ENCODE results near the gene TENT4B. TPM values are rescaled to one million over a fixed set of nuclear protein-coding genes. Genes with fewer than 3 reads are reported as not detected.
"Not testable (repeated sequence)": the region's sequence is repeated elsewhere in the genome, so short reads cannot be mapped to it uniquely, and the experiment has no call there.

The TENT4B gene
- total RNA-seq, 2 donors from 2014 or later: 15.0 to 15.9 TPM

GRCh38 chr16:50234771-50235556 lies 81.9 kb downstream of the TENT4B start:
- no peak for TF ChIP-seq CTCF (IDR thresholded peaks at IDR 0.05)
- no peak for DNase-seq (ENCODE audit: low spot score)
- Histone ChIP-seq H3K4me3 (no peak overlapping the region), H3K27me3 (replicated peaks; ENCODE audit: insufficient read depth) (no peaks in the 10 kb centered on the region), H3K36me3 (no peaks in the 10 kb centered on the region), H3K9me3 (no peaks in the 10 kb centered on the region), H3K27ac (no peak overlapping the region), H3K4me1 (ENCODE audit: control insufficient read depth in 1 of 2, low read depth in 2 of 2) (no peaks in the 10 kb centered on the region)
- no peak for ATAC-seq (ENCODE audit: insufficient number of reproducible peaks, low FRiP score, low read depth)

- H3K27me3 ChIP-seq (replicated peaks; ENCODE audit: insufficient read depth): no peaks in the 10 kb centered on the region
- no peaks in the 10 kb centered on the region for H3K36me3 ChIP-seq
- no peak overlapping the region for H3K4me3 ChIP-seq
- no peaks in the 10 kb centered on the region for H3K9me3 ChIP-seq
- TF ChIP-seq CTCF (IDR thresholded peaks at IDR 0.05): no peak
- H3K4me1 ChIP-seq (ENCODE audit: control insufficient read depth in 1 of 2, low read depth in 2 of 2): peaks cover 0 to under 1% of the 10 kb centered on the region in 2 donors
- H3K27ac ChIP-seq: no peak overlapping the region
- DNase-seq (ENCODE audit: low spot score): no peak
- ATAC-seq (ENCODE audit: insufficient number of reproducible peaks, low FRiP score, low read depth): no peak
Measured at GRCh38 chr16:50235581-50235980, 82.5 kb downstream of the TENT4B start.

- no peaks in the 10 kb centered on the region for H3K36me3 ChIP-seq
- no peaks in the 10 kb centered on the region for H3K9me3 ChIP-seq
- H3K4me1 ChIP-seq (ENCODE audit: control insufficient read depth in 1 of 2, low read depth in 2 of 2): peaks cover 0 to 8% of the 10 kb centered on the region in 2 donors
- TF ChIP-seq CTCF (IDR thresholded peaks at IDR 0.05): no peak
- H3K27ac ChIP-seq: no peak overlapping the region
- H3K4me3 ChIP-seq: no peak overlapping the region
- no peak for DNase-seq (ENCODE audit: low spot score)
- no peaks in the 10 kb centered on the region for H3K27me3 ChIP-seq (replicated peaks; ENCODE audit: insufficient read depth)
- no peak for ATAC-seq (ENCODE audit: insufficient number of reproducible peaks, low FRiP score, low read depth)
Measured at GRCh38 chr16:50238314-50238713, 85.2 kb downstream of the TENT4B start.

- DNase-seq (ENCODE audit: low spot score): no peak
- H3K9me3 ChIP-seq: no peaks in the 10 kb centered on the region
- no peaks in the 10 kb centered on the region for H3K36me3 ChIP-seq
- H3K27me3 ChIP-seq (replicated peaks; ENCODE audit: insufficient read depth): no peaks in the 10 kb centered on the region
- H3K27ac ChIP-seq: no peak overlapping the region
- H3K4me3 ChIP-seq: no peak overlapping the region
- peaks cover 0 to 8% of the 10 kb centered on the region in 2 donors for H3K4me1 ChIP-seq (ENCODE audit: control insufficient read depth in 1 of 2, low read depth in 2 of 2)
- ATAC-seq (ENCODE audit: insufficient number of reproducible peaks, low FRiP score, low read depth): no peak
- TF ChIP-seq CTCF (IDR thresholded peaks at IDR 0.05): no peak
Measured at GRCh38 chr16:50238868-50239301, 85.8 kb downstream of the TENT4B start.

GRCh38 chr16:50243024-50243423 lies 89.9 kb downstream of the TENT4B start:
- not testable (repeated sequence) for ATAC-seq (ENCODE audit: insufficient number of reproducible peaks, low FRiP score, low read depth); H3K27ac ChIP-seq; H3K36me3 ChIP-seq; DNase-seq (ENCODE audit: low spot score); H3K4me3 ChIP-seq; H3K9me3 ChIP-seq; H3K27me3 ChIP-seq (replicated peaks; ENCODE audit: insufficient read depth)
- H3K4me1 ChIP-seq (ENCODE audit: control insufficient read depth in 1 of 2, low read depth in 2 of 2): peaks cover 0 to 30% of the 10 kb centered on the region in 2 donors

GRCh38 chr16:50244140-50244503 lies 91.0 kb downstream of the TENT4B start:
- Histone ChIP-seq H3K27me3 (replicated peaks; ENCODE audit: insufficient read depth) (no peaks in the 10 kb centered on the region), H3K4me3 (no peak overlapping the region), H3K36me3 (no peaks in the 10 kb centered on the region), H3K27ac (no peak overlapping the region), H3K4me1 (ENCODE audit: control insufficient read depth in 1 of 2, low read depth in 2 of 2) (peaks cover 0 to 37% of the 10 kb centered on the region in 2 donors), H3K9me3 (no peaks in the 10 kb centered on the region)
- DNase-seq (ENCODE audit: low spot score) (no peak), ATAC-seq (ENCODE audit: insufficient number of reproducible peaks, low FRiP score, low read depth) (no peak)
- no peak for TF ChIP-seq CTCF (IDR thresholded peaks at IDR 0.05)
